Stimulated activated naive B cell treated with anti-CD40 and anti-IgM and Interleukin-4, amounts not matched to agents 10 μg/mL and 1 μg/mL and 100 μg/mL, for 72 hours (primary cell): ENCODE data around the gene CCDC192.

Source experiments
- ATAC-seq, 2 donors: fragments of 150-1000 bp; cut with Tn5 transposase; replicated peaks; 2 replicates each; pipeline ENCODE4 v1.10.0; 2021; ENCODE audit warnings: moderate library complexity in 1 of 2
- DNase-seq: peaks from one replicate; pipeline ENCODE4 v3.0.0; 2021
- H3K27ac Mint-ChIP-seq: one replicate; pipeline ENCODE4 v1.8.0; 2022; ENCODE audit warnings: mild to moderate bottlenecking, mixed read lengths
- H3K27me3 Mint-ChIP-seq, 2 donors: one replicate each; pipeline ENCODE4 v1.8.0; 2022; ENCODE audit warnings: mixed read lengths in 2 of 2
- H3K36me3 Mint-ChIP-seq, 2 donors: one replicate each; pipeline ENCODE4 v1.8.0; 2022; ENCODE audit warnings: mixed read lengths in 2 of 2, mild to moderate bottlenecking in 1 of 2
- H3K4me1 Mint-ChIP-seq, 2 donors: one replicate each; pipeline ENCODE4 v1.8.0; 2022; ENCODE audit warnings: mixed read lengths in 2 of 2, mild to moderate bottlenecking in 1 of 2
- H3K4me3 Mint-ChIP-seq, 2 donors: one replicate each; pipeline ENCODE4 v1.8.0; 2022; ENCODE audit warnings: mild to moderate bottlenecking in 2 of 2, mixed read lengths in 2 of 2, moderate library complexity in 1 of 2
- H3K9me3 Mint-ChIP-seq, 2 donors: one replicate each; pipeline ENCODE4 v1.8.0; 2022; ENCODE audit warnings: mixed read lengths in 2 of 2, mild to moderate bottlenecking in 1 of 2

The CCDC192 gene

DNA sequence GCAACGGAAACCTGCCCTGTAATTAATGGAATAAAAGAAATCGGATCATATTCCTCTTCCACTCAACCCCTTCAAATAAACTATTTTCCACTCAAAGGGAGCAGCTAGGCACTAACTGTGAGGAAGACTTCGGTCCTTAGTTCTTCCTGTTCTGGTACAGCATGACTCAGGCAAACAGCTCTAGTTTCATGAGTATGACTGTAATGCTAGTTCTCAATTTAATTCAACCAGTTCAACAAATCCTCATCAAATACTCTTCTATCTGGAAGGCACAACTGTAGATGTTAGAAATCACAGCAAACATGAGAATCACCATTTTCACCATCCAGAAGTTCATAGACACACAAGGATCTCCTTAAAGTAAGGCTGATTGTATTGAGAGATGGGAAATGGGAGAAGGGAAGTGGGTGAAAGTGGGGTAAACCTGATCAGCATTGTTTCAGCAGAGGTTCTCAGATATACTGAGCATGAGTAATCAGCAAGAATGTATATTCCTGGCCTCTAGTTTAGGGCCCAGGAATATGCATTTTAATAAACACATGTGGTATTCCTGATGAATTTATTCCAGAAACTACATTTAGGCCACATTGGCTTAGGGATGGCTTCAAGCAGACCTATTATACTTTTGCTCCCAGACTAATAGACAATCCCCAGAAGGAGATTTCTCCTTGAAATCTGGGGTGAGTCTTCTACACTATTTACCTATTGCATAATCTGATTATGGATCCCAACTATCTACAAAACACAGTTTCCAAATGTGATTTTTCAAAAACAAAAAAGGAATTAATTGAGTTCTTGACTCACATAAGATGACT is 239.3 kb downstream of the CCDC192 start:
- peaks cover 0 to 3% of the 10 kb centered on the region in 2 donors for H3K9me3 Mint-ChIP-seq
- H3K36me3 Mint-ChIP-seq: peaks cover 2 to 5% of the 10 kb centered on the region in 2 donors
- peaks cover 0 to 1% of the 10 kb centered on the region in 2 donors for H3K4me1 Mint-ChIP-seq
- H3K27me3 Mint-ChIP-seq: no peaks in the 10 kb centered on the region
- ATAC-seq (no peak), DNase-seq (no peak)
- H3K27ac Mint-ChIP-seq: no peak overlapping the region
- no peak overlapping the region for H3K4me3 Mint-ChIP-seq

GRCh38 chr5:127943061-127943371 is 239.8 kb downstream of the CCDC192 start:
- DNase-seq (no peak), ATAC-seq (no peak)
- H3K27ac Mint-ChIP-seq: no peak overlapping the region
- peaks cover 0 to 1% of the 10 kb centered on the region in 2 donors for H3K4me1 Mint-ChIP-seq
- peaks cover 2 to 5% of the 10 kb centered on the region in 2 donors for H3K36me3 Mint-ChIP-seq
- no peak overlapping the region for H3K4me3 Mint-ChIP-seq
- peaks cover 0 to 3% of the 10 kb centered on the region in 2 donors for H3K9me3 Mint-ChIP-seq
- H3K27me3 Mint-ChIP-seq: no peaks in the 10 kb centered on the region

- ATAC-seq (no peak), DNase-seq (no peak)
- H3K9me3 Mint-ChIP-seq: peaks cover 0 to 3% of the 10 kb centered on the region in 2 donors
- no peak overlapping the region for H3K27ac Mint-ChIP-seq
- no peaks in the 10 kb centered on the region for H3K27me3 Mint-ChIP-seq
- no peak overlapping the region for H3K4me3 Mint-ChIP-seq
- peaks cover 2 to 5% of the 10 kb centered on the region in 2 donors for H3K36me3 Mint-ChIP-seq
- H3K4me1 Mint-ChIP-seq: peaks cover 0 to 1% of the 10 kb centered on the region in 2 donors
Measured at GRCh38 chr5:127944125-127944524, 240.9 kb downstream of the CCDC192 start.

DNA sequence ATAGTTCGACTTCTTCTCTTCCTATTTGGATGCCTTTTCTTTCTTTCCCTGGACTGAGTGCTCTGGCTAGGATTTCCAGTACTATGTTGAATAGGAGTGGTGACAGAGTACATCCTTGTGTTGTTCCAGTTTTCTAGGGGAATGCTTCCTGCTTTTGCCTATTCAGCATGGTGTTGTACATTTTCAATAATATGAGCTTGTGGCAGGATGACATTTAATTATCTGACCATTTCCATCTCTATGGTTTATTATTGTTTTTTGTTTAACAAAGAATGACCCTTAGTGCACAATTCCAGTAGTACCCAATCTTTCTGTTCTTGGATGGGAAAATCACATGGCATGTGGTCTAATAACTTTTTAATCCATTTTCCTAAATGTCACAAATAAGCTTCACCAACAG is 244.8 kb downstream of the CCDC192 start:
- Mint-ChIP-seq H3K36me3 (peaks cover 6 to 9% of the 10 kb centered on the region in 2 donors), H3K4me1 (peaks cover 0 to 3% of the 10 kb centered on the region in 2 donors), H3K27ac (no peak overlapping the region), H3K27me3 (no peaks in the 10 kb centered on the region), H3K9me3 (peaks cover 0 to 3% of the 10 kb centered on the region in 2 donors), H3K4me3 (no peak overlapping the region)
- DNase-seq: no peak
- ATAC-seq: no peak

DNA sequence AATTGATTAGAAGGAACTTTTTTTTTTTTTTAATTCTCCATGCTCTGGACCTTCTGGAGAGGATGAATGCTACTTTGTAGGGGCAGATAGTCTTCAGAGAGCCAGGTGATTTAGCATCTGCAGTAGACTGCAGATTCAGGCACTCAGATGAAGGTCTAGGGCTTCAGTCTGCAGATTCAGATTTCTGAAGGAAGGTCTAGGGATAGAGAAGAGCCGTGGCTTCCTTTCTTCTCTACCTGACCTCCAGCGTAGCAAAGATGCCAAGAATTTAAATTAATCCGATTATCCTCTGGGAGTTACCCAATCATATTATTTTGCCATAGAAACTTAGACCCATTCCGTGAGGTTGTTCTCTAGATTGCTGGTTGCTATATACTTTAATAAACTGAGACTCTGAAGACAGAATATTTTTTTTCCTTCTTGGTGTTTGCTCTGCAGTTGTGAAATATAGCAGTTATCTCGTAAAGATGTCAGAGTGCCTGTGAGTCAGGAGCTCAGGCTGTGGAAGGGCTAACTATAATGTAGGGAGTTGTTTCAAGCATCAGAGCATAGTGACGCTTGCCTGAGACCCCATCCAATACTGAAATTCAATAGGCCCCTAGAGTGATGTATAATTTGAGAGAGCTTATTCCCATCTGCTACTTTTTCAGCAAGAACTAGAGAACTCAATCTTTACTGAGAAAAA is 247.7 kb downstream of the CCDC192 start:
- Mint-ChIP-seq H3K27ac (no peak overlapping the region), H3K4me1 (peaks cover 0 to 1% of the 10 kb centered on the region in 2 donors), H3K36me3 (peaks cover 11 to 27% of the 10 kb centered on the region in 2 donors), H3K27me3 (no peaks in the 10 kb centered on the region), H3K9me3 (peaks cover 2 to 3% of the 10 kb centered on the region in 2 donors), H3K4me3 (no peak overlapping the region)
- no peak for DNase-seq
- no peak for ATAC-seq

DNA sequence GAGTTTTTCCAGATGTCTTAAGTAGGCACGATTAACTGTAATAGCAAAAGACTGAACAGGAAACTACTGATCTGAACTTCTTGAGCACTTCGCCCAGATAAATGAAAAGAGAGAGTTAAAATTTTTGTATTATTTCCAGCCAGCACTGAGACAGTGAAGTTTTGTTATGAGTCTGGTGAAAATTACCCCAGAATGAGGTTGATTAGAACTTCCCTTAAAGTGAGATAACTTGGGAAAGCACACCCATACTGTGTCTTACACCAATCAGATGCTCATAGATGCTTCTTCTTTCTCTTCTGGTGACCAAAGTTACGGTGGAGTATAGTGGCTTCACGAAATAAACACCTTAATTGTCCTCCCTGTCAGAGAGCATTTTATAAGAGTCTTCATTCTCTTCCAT is 248.6 kb downstream of the CCDC192 start:
- ATAC-seq (no peak), DNase-seq (no peak)
- Mint-ChIP-seq H3K27me3 (no peaks in the 10 kb centered on the region), H3K4me3 (no peak overlapping the region), H3K4me1 (peaks cover 0 to 1% of the 10 kb centered on the region in 2 donors), H3K9me3 (peaks cover 2 to 3% of the 10 kb centered on the region in 2 donors), H3K36me3 (peaks cover 16 to 36% of the 10 kb centered on the region in 2 donors), H3K27ac (no peak overlapping the region)

DNA sequence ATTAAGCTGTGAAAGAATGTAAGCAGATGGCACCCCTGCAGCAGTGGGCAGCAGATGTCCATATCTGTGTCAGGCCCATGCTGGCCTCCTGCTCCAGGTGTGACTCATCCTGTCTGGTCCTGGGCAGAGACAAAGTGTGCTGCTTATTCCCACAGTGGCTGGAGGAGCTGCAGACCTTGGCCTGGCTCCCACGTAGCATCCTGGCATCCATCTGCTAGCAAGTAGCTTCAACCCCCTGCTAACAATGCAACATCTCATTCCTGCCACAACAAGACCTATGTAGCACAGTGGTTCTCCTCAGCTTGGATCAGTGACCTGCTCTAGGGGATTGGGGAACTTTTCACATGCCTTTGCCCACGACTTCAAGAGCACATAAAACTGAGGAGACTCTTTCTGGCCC is 254.0 kb downstream of the CCDC192 start:
- DNase-seq (no peak), ATAC-seq (no peak)
- Mint-ChIP-seq H3K36me3 (peaks cover 14 to 37% of the 10 kb centered on the region in 2 donors), H3K27me3 (no peaks in the 10 kb centered on the region), H3K9me3 (peaks cover 0 to 2% of the 10 kb centered on the region in 2 donors), H3K4me3 (no peak overlapping the region), H3K27ac (no peak overlapping the region), H3K4me1 (peaks cover 14 to 18% of the 10 kb centered on the region in 2 donors)

GRCh38 chr5:127957701-127958239 is 254.6 kb downstream of the CCDC192 start:
- H3K4me3 Mint-ChIP-seq: no peak overlapping the region
- H3K4me1 Mint-ChIP-seq: peaks cover 14 to 18% of the 10 kb centered on the region in 2 donors
- ATAC-seq: no peak

GRCh38 chr5:127958421-127959011 is 255.3 kb downstream of the CCDC192 start:
- Mint-ChIP-seq H3K27me3 (no peaks in the 10 kb centered on the region), H3K9me3 (peaks cover 0 to 2% of the 10 kb centered on the region in 2 donors), H3K36me3 (peaks cover 13 to 39% of the 10 kb centered on the region in 2 donors), H3K4me1 (peaks cover 14 to 18% of the 10 kb centered on the region in 2 donors), H3K27ac (no peak overlapping the region), H3K4me3 (no peak overlapping the region)
- ATAC-seq (no peak), DNase-seq (no peak)

More at GRCh38 chr5:127957701-127958239, 254.6 kb downstream of the CCDC192 start:
- H3K27me3 Mint-ChIP-seq: no peaks in the 10 kb centered on the region
- DNase-seq: no peak
- H3K36me3 Mint-ChIP-seq: peaks cover 13 to 39% of the 10 kb centered on the region in 2 donors
- peaks cover 0 to 2% of the 10 kb centered on the region in 2 donors for H3K9me3 Mint-ChIP-seq
- no peak overlapping the region for H3K27ac Mint-ChIP-seq

GRCh38 chr5:127959152-127959764 is 256.1 kb downstream of the CCDC192 start:
- Mint-ChIP-seq H3K9me3 (peaks cover 0 to 2% of the 10 kb centered on the region in 2 donors), H3K4me3 (no peak overlapping the region), H3K27me3 (no peaks in the 10 kb centered on the region), H3K27ac (no peak overlapping the region), H3K36me3 (peaks cover 11 to 41% of the 10 kb centered on the region in 2 donors), H3K4me1 (peaks cover 14 to 18% of the 10 kb centered on the region in 2 donors)
- no peak for DNase-seq
- no peak for ATAC-seq

- DNase-seq: no peak
- no peak overlapping the region for H3K4me3 Mint-ChIP-seq
- H3K9me3 Mint-ChIP-seq: peaks cover 0 to 6% of the 10 kb centered on the region in 2 donors
- peaks cover 10 to 43% of the 10 kb centered on the region in 2 donors for H3K36me3 Mint-ChIP-seq
- no peak for ATAC-seq
- no peaks in the 10 kb centered on the region for H3K27me3 Mint-ChIP-seq
- H3K4me1 Mint-ChIP-seq: peaks cover 14 to 18% of the 10 kb centered on the region in 2 donors
- no peak overlapping the region for H3K27ac Mint-ChIP-seq
Measured at GRCh38 chr5:127960270-127960691, 257.1 kb downstream of the CCDC192 start.

DNA sequence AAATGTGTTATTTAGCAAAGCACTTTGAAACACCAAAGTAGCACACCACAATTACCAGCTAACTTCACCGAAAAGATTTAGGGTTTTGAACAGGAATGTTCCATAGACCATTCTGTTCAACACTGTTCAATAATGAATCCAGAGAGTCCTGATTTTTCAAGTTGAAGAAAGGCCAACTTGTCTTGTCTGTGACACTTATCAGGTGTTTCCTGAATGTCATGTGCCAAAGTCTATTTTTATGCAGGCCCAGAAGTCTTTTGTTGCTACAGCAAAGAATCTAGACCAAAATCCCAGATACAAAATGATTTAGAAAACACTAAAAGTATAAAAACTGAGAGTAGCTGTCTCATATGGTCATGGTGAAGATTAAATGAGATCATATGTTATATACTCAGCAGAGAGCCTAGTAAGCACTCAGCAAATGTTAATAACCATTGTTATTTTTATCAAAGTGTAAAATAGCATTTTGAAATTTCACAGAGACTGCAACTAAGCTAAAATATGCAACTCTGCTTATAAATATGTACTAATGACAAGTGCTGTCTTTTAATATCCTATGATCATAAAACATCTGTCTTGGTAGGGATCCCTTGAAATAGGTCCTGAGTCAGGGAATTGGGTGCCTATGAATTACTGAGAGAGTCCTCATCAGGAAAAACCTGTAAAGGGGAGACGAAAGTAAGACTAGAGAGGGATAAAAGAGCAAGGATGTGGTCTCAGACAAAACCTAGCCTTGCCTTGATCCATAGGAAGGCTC is 258.0 kb downstream of the CCDC192 start:
- no peaks in the 10 kb centered on the region for H3K27me3 Mint-ChIP-seq
- H3K9me3 Mint-ChIP-seq: peaks cover 5 to 7% of the 10 kb centered on the region in 2 donors
- H3K36me3 Mint-ChIP-seq: peaks cover 13 to 42% of the 10 kb centered on the region in 2 donors
- DNase-seq: no peak
- no peak for ATAC-seq
- H3K4me3 Mint-ChIP-seq: no peak overlapping the region
- peaks cover 14 to 18% of the 10 kb centered on the region in 2 donors for H3K4me1 Mint-ChIP-seq
- H3K27ac Mint-ChIP-seq: no peak overlapping the region

- Mint-ChIP-seq H3K27ac (no peak overlapping the region), H3K4me3 (no peak overlapping the region), H3K36me3 (peaks cover 13 to 42% of the 10 kb centered on the region in 2 donors), H3K4me1 (peaks cover 14 to 18% of the 10 kb centered on the region in 2 donors), H3K9me3 (peaks cover 5 to 9% of the 10 kb centered on the region in 2 donors), H3K27me3 (no peaks in the 10 kb centered on the region)
- DNase-seq (no peak), ATAC-seq (no peak)
Measured at GRCh38 chr5:127961763-127962145, 258.6 kb downstream of the CCDC192 start.
